PC-3 (cell line): ENCODE results near the gene SFMBT1. TPM values are rescaled to one million over a fixed set of nuclear protein-coding genes. Genes with fewer than 3 reads are reported as not detected.

Experiments
- ATAC-seq: fragments of 200-7000 bp; cut with Tn5 transposase; 2 replicates; pipeline ENCODE4 v1.9.1; 2020; ENCODE audit warnings: mild to moderate bottlenecking, moderate library complexity
- BruUV-seq: library from RNA; stranded (reverse); fragments of 400-500 nt; replicated peaks from 2 replicates; lab custom pipeline; 2021; lab: Mats Ljungman, UMichigan
- CTCF ChIA-PET: fragments of 300-600 bp; sonication (Branson Sonifier 250); formaldehyde crosslinking; loops from one replicate; lab custom pipeline; 2022; ENCODE audit warnings: antibody characterized with exemption; lab: Charles Lee
- POLR2A ChIA-PET: fragments of 300-600 bp; sonication (Branson Sonifier 250); formaldehyde crosslinking; loops from one replicate; lab custom pipeline; 2022; ENCODE audit warnings: antibody characterized with exemption; ENCODE audit not compliant: unreplicated experiment; lab: Charles Lee
- DNase-seq: peaks from one replicate; pipeline ENCODE4 v3.0.0-alpha.2; 2015
- H2AFZ ChIP-seq: fragments of 300-600 bp; sonication (generic); 2 replicates; pipeline ENCODE4 v1.6.0; 2016; ENCODE audit warnings: antibody characterized with exemption, low read length
- H3F3A ChIP-seq: fragments of 300-600 bp; sonication (generic); one replicate; pipeline ENCODE4 v1.6.0; 2017; ENCODE audit warnings: antibody characterized with exemption, low read length, control low read depth, mild to moderate bottlenecking; ENCODE audit not compliant: unreplicated experiment
- H3K27ac ChIP-seq: fragments of 300-600 bp; sonication (generic); 2 replicates; pipeline ENCODE4 v1.5.1; 2016; ENCODE audit warnings: mild to moderate bottlenecking, low read length
- H3K27me3 ChIP-seq: fragments of 300-600 bp; sonication (generic); 2 replicates; pipeline ENCODE4 v1.6.1; 2016; ENCODE audit warnings: low read length, mixed read lengths
- H3K36me3 ChIP-seq: fragments of 300-600 bp; sonication (generic); 2 replicates; pipeline ENCODE4 v1.6.1; 2016; ENCODE audit warnings: low read depth, mixed run types, low read length, mixed read lengths
- H3K4me1 ChIP-seq: fragments of 300-600 bp; sonication (generic); 2 replicates; pipeline ENCODE4 v1.5.1; 2016; ENCODE audit warnings: low read length; ENCODE audit not compliant: insufficient read depth
- H3K4me2 ChIP-seq: fragments of 300-600 bp; sonication (generic); 2 replicates; pipeline ENCODE4 v1.6.0; 2016; ENCODE audit warnings: low read length
- H3K4me3 ChIP-seq: fragments of 300-600 bp; sonication (generic); 2 replicates; pipeline ENCODE4 v1.5.1; 2016; ENCODE audit warnings: mild to moderate bottlenecking, low read length, mixed read lengths
- H3K79me2 ChIP-seq: fragments of 300-600 bp; sonication (generic); 2 replicates; pipeline ENCODE4 v1.6.1; 2017; ENCODE audit warnings: low read length, mixed read lengths
- H3K9ac ChIP-seq: fragments of 300-600 bp; sonication (generic); 2 replicates; pipeline ENCODE4 v1.6.0; 2016; ENCODE audit warnings: mild to moderate bottlenecking, low read length
- H3K9me2 ChIP-seq: fragments of 300-600 bp; sonication (generic); replicated peaks from 2 replicates; pipeline ENCODE4 v1.6.1; 2016; ENCODE audit warnings: mixed run types, low read length, mixed read lengths
- H3K9me3 ChIP-seq: fragments of 300-600 bp; sonication (generic); 2 replicates; pipeline ENCODE4 v1.6.1; 2016; ENCODE audit warnings: low read length, mixed read lengths
- H4K20me1 ChIP-seq: fragments of 300-600 bp; sonication (generic); 2 replicates; pipeline ENCODE4 v1.6.1; 2016; ENCODE audit warnings: low read length, mixed read lengths
- EZH2 ChIP-seq: fragments of 300-600 bp; sonication (generic); IDR thresholded peaks from one replicate; pipeline ENCODE4 v1.6.1; 2017; ENCODE audit warnings: antibody characterized with exemption, mild to moderate bottlenecking, low read length; ENCODE audit not compliant: unreplicated experiment
- EZH2phosphoT487 ChIP-seq: fragments of 300-600 bp; sonication (generic); IDR thresholded peaks from 2 replicates; pipeline ENCODE4 v1.6.1; 2018; ENCODE audit warnings: mild to moderate bottlenecking, antibody characterized with exemption, low read length, borderline replicate concordance
- intact Hi-C: fragments of 100-400 bp; cut with micrococcal nuclease; formaldehyde crosslinking; loops from 2 replicates; pipeline ENCODE4 v1.9.0; 2023
- total RNA-seq: library from RNA; depleted of rRNA; stranded (reverse); fragments of >200 nt; gene quantifications from 2 replicates; pipeline ENCODE4 v1.2.3, GENCODE V29; 2014
- TF ChIP-seq, protein P1 (sequence below): fragments of 300-600 bp; sonication (generic); conservative IDR thresholded peaks from 2 replicates; pipeline ENCODE4 v1.5.1; 2017; ENCODE audit warnings: antibody characterized with exemption, low read depth, mild to moderate bottlenecking, low read length

The SFMBT1 gene
- total RNA-seq, 1 experiment from 2014 or later: 10.8 TPM

DNA sequence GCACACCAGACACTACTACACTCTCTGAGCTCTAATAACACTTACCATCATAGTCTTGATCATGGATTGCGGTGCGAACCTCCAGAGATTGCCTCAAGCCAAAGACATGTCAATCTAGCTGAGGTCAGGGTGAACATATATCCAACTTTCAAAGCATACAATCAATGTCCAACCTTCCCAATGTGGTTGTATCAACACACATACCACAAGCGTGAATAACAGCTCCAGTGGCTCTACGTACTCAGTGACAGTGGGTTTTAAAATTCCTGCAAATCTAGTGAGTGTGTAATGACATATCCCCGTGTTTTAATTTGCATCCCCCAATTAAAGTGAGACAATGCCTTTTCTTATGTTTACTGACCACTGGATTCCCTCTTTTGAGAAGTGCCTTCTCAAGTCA, 29.6 kb downstream of the SFMBT1 start:
- no peaks in the 10 kb centered on the region for H3K4me1 ChIP-seq
- ATAC-seq (no peak), DNase-seq (no peak)
- no TSS peak for BruUV-seq
- POLR2A ChIA-PET: no interaction called here
- no peak overlapping the region for H3K27ac ChIP-seq
- H3K4me2 ChIP-seq: no peak overlapping the region
- no peak overlapping the region for H3K9ac ChIP-seq
- no peaks in the 10 kb centered on the region for H4K20me1 ChIP-seq
- no peaks in the 10 kb centered on the region for H3K9me3 ChIP-seq
- no peaks in the 10 kb centered on the region for H3K27me3 ChIP-seq
- no peak overlapping the region for H2AFZ ChIP-seq
- H3K79me2 ChIP-seq: peaks cover 25% of the 10 kb centered on the region; the same call in 1 of the 2 replicates
- no peak for TF ChIP-seq EZH2phosphoT487
- TF ChIP-seq, protein P1, sequence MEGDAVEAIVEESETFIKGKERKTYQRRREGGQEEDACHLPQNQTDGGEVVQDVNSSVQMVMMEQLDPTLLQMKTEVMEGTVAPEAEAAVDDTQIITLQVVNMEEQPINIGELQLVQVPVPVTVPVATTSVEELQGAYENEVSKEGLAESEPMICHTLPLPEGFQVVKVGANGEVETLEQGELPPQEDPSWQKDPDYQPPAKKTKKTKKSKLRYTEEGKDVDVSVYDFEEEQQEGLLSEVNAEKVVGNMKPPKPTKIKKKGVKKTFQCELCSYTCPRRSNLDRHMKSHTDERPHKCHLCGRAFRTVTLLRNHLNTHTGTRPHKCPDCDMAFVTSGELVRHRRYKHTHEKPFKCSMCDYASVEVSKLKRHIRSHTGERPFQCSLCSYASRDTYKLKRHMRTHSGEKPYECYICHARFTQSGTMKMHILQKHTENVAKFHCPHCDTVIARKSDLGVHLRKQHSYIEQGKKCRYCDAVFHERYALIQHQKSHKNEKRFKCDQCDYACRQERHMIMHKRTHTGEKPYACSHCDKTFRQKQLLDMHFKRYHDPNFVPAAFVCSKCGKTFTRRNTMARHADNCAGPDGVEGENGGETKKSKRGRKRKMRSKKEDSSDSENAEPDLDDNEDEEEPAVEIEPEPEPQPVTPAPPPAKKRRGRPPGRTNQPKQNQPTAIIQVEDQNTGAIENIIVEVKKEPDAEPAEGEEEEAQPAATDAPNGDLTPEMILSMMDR: no peak
- TF ChIP-seq EZH2: no peak
- H3F3A ChIP-seq: no peaks in the 10 kb centered on the region
- no peaks in the 10 kb centered on the region for H3K9me2 ChIP-seq
- H3K4me3 ChIP-seq: no peak overlapping the region
- CTCF ChIA-PET: no interaction called here
- H3K36me3 ChIP-seq: no peaks in the 10 kb centered on the region
- intact Hi-C loops: no loop called here

DNA sequence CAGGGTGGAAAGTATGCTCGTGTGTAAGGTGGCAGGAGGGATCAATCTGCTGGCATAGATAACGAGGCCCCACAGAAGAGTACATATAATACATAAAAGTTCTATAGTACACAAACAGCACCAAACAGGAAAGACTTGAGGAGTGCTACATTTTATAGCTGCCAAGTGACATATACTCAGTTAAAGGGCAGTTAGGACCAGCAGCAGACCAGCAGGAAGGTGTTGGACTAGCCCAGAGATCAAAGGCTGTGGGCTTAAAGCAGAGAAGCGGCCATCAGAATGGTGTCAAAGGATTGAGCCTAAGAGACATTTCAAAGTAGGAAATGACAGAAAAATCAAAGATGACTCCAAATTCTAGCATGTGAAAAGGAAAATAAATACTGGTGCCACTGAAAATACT, 34.5 kb downstream of the SFMBT1 start:
- CTCF ChIA-PET: no interaction called here
- BruUV-seq: no TSS peak
- Histone ChIP-seq H3K27me3 (no peaks in the 10 kb centered on the region), H3F3A (no peaks in the 10 kb centered on the region), H3K27ac (no peak overlapping the region), H3K36me3 (no peaks in the 10 kb centered on the region), H3K9me3 (no peaks in the 10 kb centered on the region), H3K79me2 (peaks cover 21% of the 10 kb centered on the region), H2AFZ (no peak overlapping the region), H3K9ac (no peak overlapping the region), H4K20me1 (no peaks in the 10 kb centered on the region), H3K4me2 (no peak overlapping the region), H3K9me2 (no peaks in the 10 kb centered on the region), H3K4me3 (no peak overlapping the region), H3K4me1 (peaks cover 3% of the 10 kb centered on the region; the same call in 1 of the 2 replicates)
- ATAC-seq (no peak), DNase-seq (no peak)
- no peak for TF ChIP-seq EZH2
- TF ChIP-seq, protein P1: no peak
- TF ChIP-seq EZH2phosphoT487: no peak
- intact Hi-C loops: no loop called here
- POLR2A ChIA-PET: no interaction called here

DNA sequence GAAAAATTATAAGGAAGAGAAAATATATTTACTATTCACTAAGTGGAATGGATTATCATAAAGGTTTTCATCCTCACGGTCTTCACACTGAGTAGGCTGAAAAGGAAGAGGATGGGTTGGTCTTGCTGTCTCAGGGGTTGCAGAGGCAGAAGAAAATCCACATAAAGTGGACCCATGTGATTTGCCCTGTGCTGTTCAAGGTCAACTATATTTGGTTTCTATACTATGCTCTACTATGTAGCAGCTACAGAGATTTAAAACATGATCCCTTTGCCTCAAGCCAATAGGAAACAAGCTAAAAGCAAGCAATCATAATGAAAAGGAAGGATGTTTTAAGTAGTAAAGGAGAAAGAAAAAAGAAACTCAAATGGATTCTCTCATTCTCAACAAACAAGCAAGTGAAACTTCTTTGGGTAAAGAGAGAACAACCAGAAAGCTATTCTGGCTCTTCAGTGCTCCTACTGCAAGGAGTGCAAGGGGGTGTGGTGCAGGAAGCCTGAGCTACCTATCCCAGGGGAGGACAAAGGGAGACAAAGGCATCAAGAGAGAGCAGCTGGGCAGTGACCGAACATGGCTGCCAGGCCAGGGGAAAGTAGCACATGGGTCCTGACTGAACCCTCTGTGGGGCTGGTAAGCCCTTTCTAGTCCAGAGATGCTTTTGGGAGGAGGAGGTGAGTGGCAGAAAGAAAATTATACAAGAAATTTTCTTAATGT, 35.9 kb downstream of the SFMBT1 start:
- Histone ChIP-seq H3K9me3 (no peaks in the 10 kb centered on the region), H3K36me3 (no peaks in the 10 kb centered on the region), H2AFZ (no peak overlapping the region), H3K4me2 (no peak overlapping the region), H3K9me2 (no peaks in the 10 kb centered on the region), H3K4me3 (no peak overlapping the region), H4K20me1 (no peaks in the 10 kb centered on the region), H3K27me3 (no peaks in the 10 kb centered on the region), H3K9ac (no peak overlapping the region), H3F3A (no peaks in the 10 kb centered on the region), H3K79me2 (peaks cover 26% of the 10 kb centered on the region), H3K4me1 (peaks cover 3% of the 10 kb centered on the region; the same call in 1 of the 2 replicates), H3K27ac (no peak overlapping the region)
- TF ChIP-seq EZH2 (no peak), EZH2phosphoT487 (no peak)
- TF ChIP-seq, protein P1: no peak
- ATAC-seq: peak; percentile 22; the same call in 1 of the 2 replicates
- BruUV-seq: no TSS peak
- CTCF ChIA-PET: no interaction called here
- POLR2A ChIA-PET: no interaction called here
- DNase-seq: no peak
- intact Hi-C loops: no loop called here
